Activated CD8-positive, alpha-beta memory T cell treated with anti-CD3 and anti-CD28 coated beads, Interleukin-2, amount 50 U/mL, for 1 hour (primary cell): ENCODE results near the gene CSNK1G2.

ENCODE experiments used
- DNase-seq: peaks from one replicate; pipeline ENCODE4 v3.0.0-alpha.2; 2020; ENCODE audit errors: extremely low read depth

The CSNK1G2 gene

GRCh38 chr19:2018752-2019151, 77.8 kb downstream of the CSNK1G2 start:
- DNase-seq: no peak

GRCh38 chr19:2021453-2022140, 80.6 kb downstream of the CSNK1G2 start:
- DNase-seq: no peak

GRCh38 chr19:2022289-2022688, 81.3 kb downstream of the CSNK1G2 start:
- no peak for DNase-seq

GRCh38 chr19:2026770-2027169, 85.8 kb downstream of the CSNK1G2 start:
- no peak for DNase-seq

GRCh38 chr19:2027361-2027760, 86.4 kb downstream of the CSNK1G2 start:
- no peak for DNase-seq
